GM20431 (cell line): ENCODE measurements around the gene ADCY4.
"Not testable (repeated sequence)": the region's sequence is repeated elsewhere in the genome, so short reads cannot be mapped to it uniquely, and the experiment has no call there.

Source experiments
- in situ Hi-C: fragments of 300-500 bp; cut with MseI, MboI; formaldehyde crosslinking; loops from one replicate; pipeline ENCODE4 v1.15.0; 2020; ENCODE audit warnings: low sequenced_read_pairs; ENCODE audit not compliant: unreplicated experiment

ADCY4 gene

GRCh38 chr14:24334431-24335291, at the start of gene ADCY4:
Gene ADCY4, minus strand, starts transcription at chr14:24335071. Its CDS starts 419 bp downstream, at chr14:24334652.
- in situ Hi-C loops, result loop anchor here (10.0 kb wide), 1 partner anchor 100 kb away; no protein-coding TSS in a partner anchor

GRCh38 chr14:24384169-24384568, 49.3 kb upstream of the ADCY4 start:
- in situ Hi-C loops, result no loop called here

- in situ Hi-C loops, result no loop called here
These were observed 47.1 kb upstream of the ADCY4 start for GRCh38 chr14:24382064-24382371.

GRCh38 chr14:24381363-24382063, 46.6 kb upstream of the ADCY4 start:
- in situ Hi-C loops, result no loop called here

GRCh38 chr14:24379907-24380730, 45.2 kb upstream of the ADCY4 start:
- in situ Hi-C loops, result no loop called here

GRCh38 chr14:24378981-24379906, 44.4 kb upstream of the ADCY4 start:
- in situ Hi-C loops, result no loop called here

GRCh38 chr14:24378327-24378726, 43.5 kb upstream of the ADCY4 start:
- in situ Hi-C loops, result no loop called here

GRCh38 chr14:24377657-24378056, 42.8 kb upstream of the ADCY4 start:
- in situ Hi-C loops, result no loop called here

GRCh38 chr14:24377126-24377525, 42.3 kb upstream of the ADCY4 start:
- in situ Hi-C loops, result no loop called here

- in situ Hi-C loops, result no loop called here
These were observed 41.7 kb upstream of the ADCY4 start for GRCh38 chr14:24376448-24377070.

GRCh38 chr14:24372701-24373416, 38.0 kb upstream of the ADCY4 start:
- in situ Hi-C loops, result no loop called here

GRCh38 chr14:24371605-24372004, 36.7 kb upstream of the ADCY4 start:
- in situ Hi-C loops, result not testable (repeated sequence)

GRCh38 chr14:24370748-24371147, 35.9 kb upstream of the ADCY4 start:
- in situ Hi-C loops, result no loop called here

- in situ Hi-C loops, result no loop called here
These were observed 35.2 kb upstream of the ADCY4 start for GRCh38 chr14:24369907-24370687.

- in situ Hi-C loops, result no loop called here
These were observed 34.6 kb upstream of the ADCY4 start for GRCh38 chr14:24369463-24369862.

- in situ Hi-C loops, result no loop called here
These were observed 33.8 kb upstream of the ADCY4 start for GRCh38 chr14:24368562-24369252.

- in situ Hi-C loops, result no loop called here
These were observed 33.3 kb upstream of the ADCY4 start for GRCh38 chr14:24368212-24368561.
